Psoas muscle (tissue), 8 donors: Measurements from ENCODE around the gene LUZP2. TPM values are rescaled to one million over a fixed set of nuclear protein-coding genes. Genes with fewer than 3 reads are reported as not detected.
"Not testable (repeated sequence)": the region's sequence is repeated elsewhere in the genome, so short reads cannot be mapped to it uniquely, and the experiment has no call there.

ENCODE experiments used
- ATAC-seq, 4 donors: fragments of 200-7000 bp; cut with Tn5 transposase; one replicate each; pipeline ENCODE4 v1.9.1; 2020; ENCODE audit warnings: moderate library complexity in 3 of 4, mild to moderate bottlenecking in 2 of 4
- DNase-seq, 2 donors: peaks; one replicate each; pipeline ENCODE4 v3.0.0-alpha.2; 2020
- H3K27ac ChIP-seq: fragments of 200-600 bp; one replicate; pipeline ENCODE4 v1.8.0; 2022
- H3K27me3 ChIP-seq, 3 donors: fragments of 200-600 bp in 1 of 3; one replicate each; pipeline versions ENCODE4 v1.6.1 to v1.8.0; 2013 to 2022; ENCODE audit warnings: low read length in 2 of 3, mild to moderate bottlenecking in 2 of 3, moderate library complexity in 1 of 3; ENCODE audit not compliant: insufficient read depth in 3 of 3
- H3K36me3 ChIP-seq, 2 donors: fragments of 200-600 bp in 1 of 2; one replicate each; pipeline versions ENCODE4 v1.6.1 to v1.8.0; 2013 to 2022; ENCODE audit warnings: low read depth in 1 of 2, mild to moderate bottlenecking in 1 of 2, moderate library complexity in 1 of 2; ENCODE audit not compliant: insufficient read depth in 1 of 2
- H3K4me1 ChIP-seq: fragments of 200-600 bp; one replicate; pipeline ENCODE4 v1.8.0; 2022
- H3K4me3 ChIP-seq: fragments of 200-600 bp; one replicate; pipeline ENCODE4 v1.8.0; 2022; ENCODE audit warnings: mild to moderate bottlenecking
- H3K9me3 ChIP-seq: fragments of 200-600 bp; one replicate; pipeline ENCODE4 v1.8.0; 2022
- WGBS, 3 donors: extraction: QIAGEN DNeasy Blood & Tissue Kit; methylation state at CpG; one replicate each; pipeline versions ENCODE4 v1.1.6 to v1.1.7; 2013; 5-methylcytosine and 5-hydroxymethylcytosine counted together
- intact Hi-C, 2 donors: fragments of 100-400 bp; cut with DNase I; formaldehyde crosslinking; loops; one replicate each; pipeline versions ENCODE4 v1.11.0 to v1.14.2; 2022
- polyA plus RNA-seq, 3 donors: library from polyadenylated mRNA; stranded (reverse); fragments of 200-250 nt; gene quantifications; one replicate each; pipeline ENCODE4 v1.2.3, GENCODE V29; 2013
- total RNA-seq, 4 donors: library from RNA; stranded (reverse); fragmentation: NEBNext Ultra II Directional in 2 of 4; extraction: Animal tissue kit (Norgen Biotek cat#: 25700) in 2 of 4; gene quantifications; one replicate each; pipeline versions ENCODE4 v1.2.1 to v1.2.4, GENCODE V29; 2021 to 2023
- TF ChIP-seq, protein P1 (sequence below): fragments of 200-600 bp; IDR thresholded peaks from one replicate; pipeline ENCODE4 v1.8.0; 2022; ENCODE audit warnings: antibody characterized with exemption
- donor health status: healthy with polysubstance abuse.
- donor health status: DM: no; HTN: no; CAD: no; lungs with moderate emphysema.
- donor health status: Bipolar disorder and iron deficiency.
- donor health status: healthy.
- donor health status: DM: yes; HTN: yes; CAD: no.
- donor health status: DM: no; HTN: no; CAD: no.
- donor health status: DM: no; HTN: no; CAD: no.
- donor health status: DM: yes; HTN: yes; CAD: no.

Gene LUZP2
- total and polyA plus RNA-seq, 7 donors: 0.01 TPM; not detected in 5

DNA sequence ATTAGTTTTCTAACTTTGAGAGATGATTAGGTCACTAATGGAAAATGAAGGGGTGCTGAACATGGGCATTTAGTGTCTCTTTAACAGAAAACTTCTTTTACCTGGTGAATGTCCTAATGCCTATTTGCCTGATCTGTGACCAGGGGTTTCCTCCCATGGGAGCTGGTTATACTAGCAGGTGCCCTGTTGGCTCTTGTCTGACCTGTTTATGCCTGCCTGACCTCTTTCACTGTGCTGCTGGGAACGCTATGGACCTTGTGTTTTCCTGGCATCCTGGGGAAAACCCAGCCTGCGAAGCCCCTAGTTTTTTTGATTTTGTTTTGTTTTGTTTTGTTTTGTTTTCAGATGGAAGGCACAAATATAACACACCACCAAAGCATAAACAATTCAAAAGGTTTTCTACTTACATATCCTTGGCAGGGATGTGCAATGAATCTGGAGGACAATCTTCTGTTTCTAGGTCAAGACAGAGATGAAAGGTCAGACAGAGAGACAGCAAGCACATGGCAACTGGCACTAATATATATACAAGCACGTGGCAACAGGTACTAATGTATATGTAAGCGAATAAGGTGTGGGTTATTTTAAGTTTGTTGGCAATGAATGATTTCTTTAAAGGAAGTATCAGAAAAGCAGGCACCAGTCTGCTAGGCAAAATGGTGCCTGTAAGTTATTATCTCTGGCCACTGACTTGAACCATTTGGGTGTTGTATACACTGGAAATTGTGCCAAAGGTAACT lies 390.2 kb downstream of the LUZP2 start:
- Histone ChIP-seq H3K9me3 (no peaks in the 10 kb centered on the region), H3K4me3 (no peak overlapping the region), H3K4me1 (no peaks in the 10 kb centered on the region), H3K36me3 (no peaks in the 10 kb centered on the region), H3K27me3 (no peaks in the 10 kb centered on the region), H3K27ac (no peak overlapping the region)
- TF ChIP-seq, protein P1, sequence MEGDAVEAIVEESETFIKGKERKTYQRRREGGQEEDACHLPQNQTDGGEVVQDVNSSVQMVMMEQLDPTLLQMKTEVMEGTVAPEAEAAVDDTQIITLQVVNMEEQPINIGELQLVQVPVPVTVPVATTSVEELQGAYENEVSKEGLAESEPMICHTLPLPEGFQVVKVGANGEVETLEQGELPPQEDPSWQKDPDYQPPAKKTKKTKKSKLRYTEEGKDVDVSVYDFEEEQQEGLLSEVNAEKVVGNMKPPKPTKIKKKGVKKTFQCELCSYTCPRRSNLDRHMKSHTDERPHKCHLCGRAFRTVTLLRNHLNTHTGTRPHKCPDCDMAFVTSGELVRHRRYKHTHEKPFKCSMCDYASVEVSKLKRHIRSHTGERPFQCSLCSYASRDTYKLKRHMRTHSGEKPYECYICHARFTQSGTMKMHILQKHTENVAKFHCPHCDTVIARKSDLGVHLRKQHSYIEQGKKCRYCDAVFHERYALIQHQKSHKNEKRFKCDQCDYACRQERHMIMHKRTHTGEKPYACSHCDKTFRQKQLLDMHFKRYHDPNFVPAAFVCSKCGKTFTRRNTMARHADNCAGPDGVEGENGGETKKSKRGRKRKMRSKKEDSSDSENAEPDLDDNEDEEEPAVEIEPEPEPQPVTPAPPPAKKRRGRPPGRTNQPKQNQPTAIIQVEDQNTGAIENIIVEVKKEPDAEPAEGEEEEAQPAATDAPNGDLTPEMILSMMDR: no peak
- intact Hi-C loops: no loop called here
- no peak for DNase-seq
- no peak for ATAC-seq
- WGBS, 3 donors: 51 to 71% (median 54%) methylated on average over 4 of the region's 4 CpGs

DNA sequence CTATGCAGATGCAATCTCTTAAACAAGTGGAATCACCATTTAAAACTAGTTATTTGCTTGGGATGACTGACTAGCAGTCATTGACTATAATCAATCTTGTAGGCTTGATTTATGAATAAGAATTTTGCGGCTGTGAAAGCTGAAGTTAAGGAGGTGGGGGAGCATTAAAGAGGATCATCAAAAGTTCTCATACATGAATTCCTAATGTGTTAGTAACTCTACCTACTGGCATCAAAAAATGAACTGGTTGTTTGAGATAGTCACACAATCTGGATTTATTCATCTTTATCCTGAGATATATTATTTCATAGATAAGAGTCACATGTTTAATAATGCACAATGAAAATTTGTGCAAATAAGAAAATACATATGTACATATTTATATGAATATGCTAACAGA lies 393.6 kb downstream of the LUZP2 start:
- Histone ChIP-seq H3K4me1 (no peaks in the 10 kb centered on the region), H3K36me3 (no peaks in the 10 kb centered on the region), H3K9me3 (no peaks in the 10 kb centered on the region), H3K27me3 (no peaks in the 10 kb centered on the region), H3K27ac (no peak overlapping the region), H3K4me3 (no peak overlapping the region)
- no peak for DNase-seq
- intact Hi-C loops: no loop called here
- TF ChIP-seq, protein P1: no peak
- ATAC-seq: no peak
- WGBS, 3 donors: 70 to 84% (median 71%) methylated on average over 1 of the region's 1 CpG

DNA sequence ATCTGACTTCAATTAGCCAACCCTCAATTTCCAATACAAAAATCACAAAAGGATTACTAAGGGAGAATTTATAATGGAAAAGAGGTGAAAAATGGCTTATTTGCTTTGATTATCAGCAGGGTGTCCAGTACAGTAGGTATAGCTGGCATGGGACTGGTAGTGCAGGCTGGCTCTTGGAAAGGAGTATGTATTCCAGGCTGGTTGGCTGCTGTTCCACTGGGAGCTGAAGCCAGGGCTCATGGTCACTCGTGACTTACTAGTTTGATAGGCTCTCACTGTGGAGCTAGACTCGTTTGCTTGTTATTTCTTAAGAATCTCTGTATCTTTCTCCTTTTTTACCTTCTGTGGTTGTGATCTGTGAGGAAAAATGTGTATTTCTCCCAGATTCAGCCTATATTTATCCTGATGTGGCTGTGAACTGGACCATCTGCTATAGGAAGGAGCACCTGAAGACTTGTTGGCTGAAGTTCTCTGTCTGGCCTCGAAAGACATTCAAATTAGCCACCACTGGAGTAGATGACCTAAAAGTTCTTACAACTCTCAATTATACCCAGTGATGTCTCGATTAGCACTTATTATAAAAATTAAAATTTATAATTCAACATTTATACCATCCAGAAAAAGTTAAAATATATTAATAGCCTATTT lies 395.1 kb downstream of the LUZP2 start:
- DNase-seq, H3K4me1 ChIP-seq, H3K36me3 ChIP-seq, H3K27ac ChIP-seq, H3K4me3 ChIP-seq, intact Hi-C loops, H3K27me3 ChIP-seq, H3K9me3 ChIP-seq, ATAC-seq: not testable (repeated sequence)
- WGBS, 3 donors: 53 to 72% (median 61%) methylated on average over 4 of the region's 4 CpGs

DNA sequence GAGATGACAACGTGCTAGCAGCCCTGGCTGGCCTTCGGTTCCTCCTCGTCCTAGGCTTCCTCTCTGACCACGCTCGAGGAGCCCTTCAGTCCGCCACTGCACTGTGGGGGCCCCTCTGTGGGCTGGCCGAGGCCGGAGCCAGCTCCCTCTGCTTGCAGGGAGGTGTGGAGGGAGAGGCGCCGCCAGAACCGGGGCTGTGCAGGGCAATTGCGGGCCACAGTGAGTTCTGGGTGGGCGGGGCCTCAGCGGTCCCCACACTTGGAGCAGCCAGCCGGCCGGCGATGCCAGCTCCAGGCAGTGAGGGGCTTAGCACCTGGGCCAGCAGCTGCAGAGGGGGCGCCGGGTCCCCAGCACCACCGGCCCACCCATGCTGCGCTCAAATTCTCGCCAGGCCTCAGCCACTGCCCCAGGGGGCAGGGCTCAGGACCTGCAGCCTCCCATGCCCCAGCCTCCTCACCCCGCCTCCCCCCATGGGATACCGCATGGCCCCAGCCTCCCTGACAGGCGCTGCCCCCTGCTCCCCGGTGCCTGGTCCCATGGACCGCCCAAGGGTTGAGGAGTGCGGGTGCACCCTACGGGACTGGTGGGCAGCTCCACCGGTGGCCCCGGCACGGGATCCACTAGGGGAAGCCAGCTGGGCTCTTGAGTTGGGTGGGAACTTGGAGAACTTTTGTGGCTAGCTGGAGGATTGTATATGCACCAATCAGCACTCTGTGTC lies 399.4 kb downstream of the LUZP2 start:
- DNase-seq: no peak
- Histone ChIP-seq H3K36me3 (no peaks in the 10 kb centered on the region), H3K4me1 (no peaks in the 10 kb centered on the region), H3K27ac (no peak overlapping the region), H3K9me3 (no peaks in the 10 kb centered on the region), H3K27me3 (no peaks in the 10 kb centered on the region), H3K4me3 (no peak overlapping the region)
- intact Hi-C loops: no loop called here
- 91 to 96% (median 92%) methylated on average over 25 to 32 of the region's 32 CpGs for WGBS, 3 donors
- TF ChIP-seq, protein P1: no peak
- no peak for ATAC-seq

DNA sequence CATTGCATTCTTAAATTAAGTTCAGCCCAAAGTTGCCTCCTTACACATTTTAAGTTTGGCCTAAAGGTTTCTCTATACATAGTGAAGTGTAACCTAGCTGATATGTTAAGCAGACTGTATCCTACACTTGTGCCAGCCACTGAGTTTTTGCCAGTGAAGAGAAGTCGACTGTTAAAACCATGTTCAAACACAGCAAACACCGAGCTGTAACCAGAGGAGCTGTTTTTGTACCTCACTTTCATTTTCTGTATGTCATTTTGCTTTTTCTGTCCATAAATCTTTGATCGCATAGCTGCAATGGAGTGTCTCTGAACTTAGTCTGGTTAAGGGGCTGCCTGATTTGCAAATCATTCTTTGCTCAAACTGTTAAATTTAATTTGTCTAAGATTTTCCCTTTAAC lies 403.7 kb downstream of the LUZP2 start:
- WGBS, 3 donors: 21 to 39% (median 31%) methylated on average over 3 of the region's 3 CpGs
- TF ChIP-seq, protein P1: no peak
- ATAC-seq (no peak), DNase-seq (no peak)
- no peaks in the 10 kb centered on the region for H3K4me1 ChIP-seq
- no peak overlapping the region for H3K27ac ChIP-seq
- no peak overlapping the region for H3K4me3 ChIP-seq
- H3K9me3 ChIP-seq: no peaks in the 10 kb centered on the region
- intact Hi-C loops: no loop called here
- no peaks in the 10 kb centered on the region for H3K27me3 ChIP-seq
- H3K36me3 ChIP-seq: no peaks in the 10 kb centered on the region
